K562 (cell line): ENCODE measurements around the gene PLEKHN1. TPM values are rescaled to one million over a fixed set of nuclear protein-coding genes. Genes with fewer than 3 reads are reported as not detected.

ENCODE experiments used
- CHAMP1 ChIP-seq: fragments of 450-650 bp; IDR thresholded peaks from 2 replicates; pipeline ENCODE4 v1.6.1; 2016; ENCODE audit warnings: mild to moderate bottlenecking
- CHD7 ChIP-seq: fragments of 200-600 bp; sonication (generic); IDR thresholded peaks from one replicate; pipeline ENCODE4 v1.6.1; 2012; ENCODE audit warnings: mild to moderate bottlenecking, low read depth, low read length, inconsistent platforms
- ELF2 ChIP-seq: fragments of 250-450 bp; sonication (Bioruptor Pico); IDR thresholded peaks from 2 replicates; pipeline ENCODE4 v1.5.0; 2021; ENCODE audit warnings: mild to moderate bottlenecking
- GABPA ChIP-seq: fragments of 200-800 bp; sonication (Bioruptor generic); conservative IDR thresholded peaks from 2 replicates; pipeline ENCODE4 v1.6.1; 2016; ENCODE audit warnings: low read depth, missing genetic modification characterization, missing compliant biosample characterization
- NCOA2 ChIP-seq, 2 experiments: fragments of 450-650 bp; IDR thresholded peaks; 2 replicates each; pipeline ENCODE4 v1.6.1; 2018; ENCODE audit warnings: mild to moderate bottlenecking in 2 of 2, moderate library complexity in 1 of 2; ENCODE audit not compliant: partially characterized antibody in 2 of 2
- NFXL1 ChIP-seq: fragments of 450-650 bp; formaldehyde crosslinking; IDR thresholded peaks from 2 replicates; pipeline ENCODE4 v1.4.0; 2021; ENCODE audit warnings: mild to moderate bottlenecking
- PHF21A ChIP-seq: fragments of 450-650 bp; IDR thresholded peaks from 2 replicates; pipeline ENCODE4 v1.6.1; 2017; ENCODE audit warnings: low read depth, borderline replicate concordance
- VEZF1 ChIP-seq: fragments of 200-800 bp; sonication (Bioruptor generic); IDR thresholded peaks from 2 replicates; pipeline ENCODE4 v1.6.1; 2017; ENCODE audit warnings: missing genetic modification characterization, missing compliant biosample characterization
- ZBTB34 ChIP-seq: fragments of 250-450 bp; sonication (Bioruptor Pico); IDR thresholded peaks from 2 replicates; pipeline ENCODE4 v1.8.0; 2021; ENCODE audit warnings: mild to moderate bottlenecking, moderate library complexity
- ZFP1 ChIP-seq: fragments of 450-650 bp; formaldehyde crosslinking; IDR thresholded peaks from 2 replicates; pipeline ENCODE4 v1.4.0; 2020; ENCODE audit warnings: mild to moderate bottlenecking, mixed read lengths
- polyA plus RNA-seq, 8 experiments: library from polyadenylated mRNA; depleted of rRNA in 4 of 8; stranded (reverse) in 5 of 8; unstranded in 3 of 8; fragments of >200 nt; fragmentation: Nextera tagmentation in 2 of 8; fragmentation: Illumina TruSeq in 1 of 8; extraction: Ambion mirVana in 2 of 8; extraction: Trizol in 1 of 8; gene quantifications; 2 replicates each; pipeline versions ENCODE4 v1.2.1 to v1.2.3, GENCODE V29; 2011 to 2014; ENCODE audit warnings: inconsistent platforms in 1 of 8, missing spikeins in 1 of 8
- total RNA-seq, 7 experiments: library from RNA; depleted of rRNA in 6 of 7; stranded (reverse); fragments of >200 nt in 6 of 7; fragmentation: Illumina TruSeq in 2 of 7; extraction: Trizol in 2 of 7; gene quantifications; 2 replicates each; pipeline versions ENCODE4 v1.2.1 to v1.2.3, GENCODE V29; 2011 to 2021; ENCODE audit warnings: low replicate concordance in 1 of 7

Gene PLEKHN1
- total and polyA plus RNA-seq, 9 of the 15 experiments (the other 6 are each of a cell fraction or from before 2014, with no cell fraction given), result 0.07 to 1.5 (median 0.13) TPM; not detected in 2

- TF ChIP-seq CHAMP1 (no peak), PHF21A (0 out of 2 replicates have a peak, but pooled peaks have one; percentile 15), NCOA2 (IDR thresholded peaks at IDR 0.05; ENCODE audit: partially characterized antibody in 2 of 2) (no peak), ZBTB34 (CRISPR knock-in tag) (no peak), ZFP1 (CRISPR knock-in tag) (no peak), NFXL1 (0 out of 2 replicates have a peak, but pooled peaks have one; percentile 10), GABPA (tag) (peak; percentile 52; the same call in 1 of the 2 replicates), ELF2 (CRISPR knock-in tag) (no peak; the same call in 1 of the 2 replicates), VEZF1 (CRISPR knock-in tag) (peak; percentile 85), CHD7 (no peak)
Measured at GRCh38 chr1:1000357-1001056, 34.2 kb downstream of the PLEKHN1 start (continued).
